ENCODE data around the gene CHAC2.
A peak's percentile ranks its signal among the peaks of the same experiment; 100 is the strongest.
"Not testable (repeated sequence)": the region's sequence is repeated elsewhere in the genome, so short reads cannot be mapped to it uniquely, and the experiment has no call there.

CHAC2 gene

GRCh38 chr2:53786705-53787613 is 19.4 kb downstream of the CHAC2 start, which contains the start of the genes ASB3 and ERLEC1:
Gene ASB3, minus strand, starts transcription at chr2:53786953. Its CDS starts 21,381 bp downstream, at chr2:53765572.
Gene ERLEC1, plus strand, starts transcription at chr2:53787044. Its CDS starts 167 bp downstream, at chr2:53787211.
- H3K4me1 Mint-ChIP-seq: peaks cover 22 to 37% of the 10 kb centered on the region in 2 donors

GRCh38 chr2:53787614-53788289 is 20.1 kb downstream of the CHAC2 start:
- DNase-seq: no peak
- Mint-ChIP-seq H3K4me3 (peak overlapping the region; percentile 92 to 93), H3K9me3 (no peaks in the 10 kb centered on the region), H3K36me3 (peaks cover 1 to 7% of the 10 kb centered on the region in 2 donors), H3K27ac (peak overlapping the region; percentile 99), H3K4me1 (peaks cover 19 to 37% of the 10 kb centered on the region in 2 donors), H3K27me3 (no peaks in the 10 kb centered on the region)
- no peak for ATAC-seq (replicated peaks)

More at GRCh38 chr2:53786705-53787613, 19.4 kb downstream of the CHAC2 start, which contains the start of the genes ASB3 and ERLEC1:
- Mint-ChIP-seq H3K27me3 (no peaks in the 10 kb centered on the region), H3K4me3 (peak within 1 kb of the TSS; percentile 92 to 93), H3K36me3 (peaks cover 6 to 10% of the 10 kb centered on the region in 2 donors), H3K27ac (peak within 1 kb of the TSS; percentile 99), H3K9me3 (no peaks in the 10 kb centered on the region)
- peak; percentile 93 to 97 for ATAC-seq (replicated peaks)
- peak; percentile 89 for DNase-seq

GRCh38 chr2:53793261-53793660 is 25.7 kb downstream of the CHAC2 start:
- Mint-ChIP-seq H3K36me3 (peaks cover 5 to 7% of the 10 kb centered on the region in 2 donors), H3K4me3 (no peak overlapping the region), H3K27me3 (no peaks in the 10 kb centered on the region), H3K4me1 (peaks cover 3 to 12% of the 10 kb centered on the region in 2 donors), H3K27ac (no peak overlapping the region), H3K9me3 (no peaks in the 10 kb centered on the region)
- DNase-seq (no peak), ATAC-seq (replicated peaks) (no peak)

GRCh38 chr2:53793821-53794220 is 26.2 kb downstream of the CHAC2 start:
- Mint-ChIP-seq H3K36me3 (peaks cover 5 to 7% of the 10 kb centered on the region in 2 donors), H3K27me3 (no peaks in the 10 kb centered on the region), H3K4me3 (no peak overlapping the region), H3K9me3 (no peaks in the 10 kb centered on the region), H3K4me1 (peaks cover 2 to 6% of the 10 kb centered on the region in 2 donors), H3K27ac (no peak overlapping the region)
- no peak for ATAC-seq (replicated peaks)
- no peak for DNase-seq

- no peak overlapping the region for H3K27ac Mint-ChIP-seq
- no peaks in the 10 kb centered on the region for H3K4me1 Mint-ChIP-seq
- peaks cover 19 to 27% of the 10 kb centered on the region in 2 donors for H3K36me3 Mint-ChIP-seq
- H3K27me3 Mint-ChIP-seq: no peaks in the 10 kb centered on the region
- H3K9me3 Mint-ChIP-seq: no peaks in the 10 kb centered on the region
- DNase-seq: no peak
- H3K4me3 Mint-ChIP-seq: no peak overlapping the region
- no peak for ATAC-seq (replicated peaks)
Observed at GRCh38 chr2:53801547-53801946, 33.9 kb downstream of the CHAC2 start.

- no peaks in the 10 kb centered on the region for H3K27me3 Mint-ChIP-seq
- DNase-seq (no peak), ATAC-seq (replicated peaks) (no peak)
- no peaks in the 10 kb centered on the region for H3K4me1 Mint-ChIP-seq
- no peaks in the 10 kb centered on the region for H3K9me3 Mint-ChIP-seq
- H3K36me3 Mint-ChIP-seq: peaks cover 19 to 30% of the 10 kb centered on the region in 2 donors
- H3K4me3 Mint-ChIP-seq: no peak overlapping the region
- H3K27ac Mint-ChIP-seq: no peak overlapping the region
Observed at GRCh38 chr2:53802617-53803151, 35.1 kb downstream of the CHAC2 start.

GRCh38 chr2:53811601-53812000 is 44.0 kb downstream of the CHAC2 start:
- ATAC-seq (replicated peaks): no peak

GRCh38 chr2:53813151-53813550 is 45.5 kb downstream of the CHAC2 start:
- H3K27ac Mint-ChIP-seq: no peak overlapping the region
- H3K4me1 Mint-ChIP-seq: no peaks in the 10 kb centered on the region
- H3K27me3 Mint-ChIP-seq: no peaks in the 10 kb centered on the region
- no peak overlapping the region for H3K4me3 Mint-ChIP-seq
- no peak for ATAC-seq (replicated peaks)
- H3K36me3 Mint-ChIP-seq: peaks cover 18 to 42% of the 10 kb centered on the region in 2 donors
- no peaks in the 10 kb centered on the region for H3K9me3 Mint-ChIP-seq
- no peak for DNase-seq

More at GRCh38 chr2:53811601-53812000, 44.0 kb downstream of the CHAC2 start:
- no peaks in the 10 kb centered on the region for H3K27me3 Mint-ChIP-seq
- no peak overlapping the region for H3K27ac Mint-ChIP-seq
- peaks cover 13 to 38% of the 10 kb centered on the region in 2 donors for H3K36me3 Mint-ChIP-seq
- no peaks in the 10 kb centered on the region for H3K9me3 Mint-ChIP-seq
- DNase-seq: no peak
- no peak overlapping the region for H3K4me3 Mint-ChIP-seq
- no peaks in the 10 kb centered on the region for H3K4me1 Mint-ChIP-seq

- no peaks in the 10 kb centered on the region for H3K27me3 Mint-ChIP-seq
- H3K9me3 Mint-ChIP-seq: no peaks in the 10 kb centered on the region
- ATAC-seq (replicated peaks): no peak
- no peak overlapping the region for H3K4me3 Mint-ChIP-seq
- DNase-seq: no peak
- H3K36me3 Mint-ChIP-seq: peaks cover 10 to 33% of the 10 kb centered on the region in 2 donors
- H3K4me1 Mint-ChIP-seq: no peaks in the 10 kb centered on the region
- H3K27ac Mint-ChIP-seq: peak overlapping the region; percentile 20
Observed at GRCh38 chr2:53818854-53819435, 51.3 kb downstream of the CHAC2 start.

- ATAC-seq (replicated peaks) (no peak), DNase-seq (no peak)
- no peaks in the 10 kb centered on the region for H3K27me3 Mint-ChIP-seq
- no peaks in the 10 kb centered on the region for H3K4me1 Mint-ChIP-seq
- no peak overlapping the region for H3K4me3 Mint-ChIP-seq
- H3K27ac Mint-ChIP-seq: no peak overlapping the region
- H3K36me3 Mint-ChIP-seq: peaks cover 9 to 31% of the 10 kb centered on the region in 2 donors
- no peaks in the 10 kb centered on the region for H3K9me3 Mint-ChIP-seq
Observed at GRCh38 chr2:53819634-53820033, 52.0 kb downstream of the CHAC2 start.

- DNase-seq: no peak
- H3K4me3 Mint-ChIP-seq: no peak overlapping the region
- no peak overlapping the region for H3K27ac Mint-ChIP-seq
- H3K9me3 Mint-ChIP-seq: no peaks in the 10 kb centered on the region
- no peak for ATAC-seq (replicated peaks)
- H3K36me3 Mint-ChIP-seq: peaks cover 8 to 29% of the 10 kb centered on the region in 2 donors
- no peaks in the 10 kb centered on the region for H3K27me3 Mint-ChIP-seq
- no peaks in the 10 kb centered on the region for H3K4me1 Mint-ChIP-seq
Observed at GRCh38 chr2:53820048-53820447, 52.4 kb downstream of the CHAC2 start.

- Mint-ChIP-seq H3K27ac (no peak overlapping the region), H3K4me1 (no peaks in the 10 kb centered on the region), H3K27me3 (no peaks in the 10 kb centered on the region), H3K4me3 (no peak overlapping the region), H3K36me3 (peaks cover 8 to 23% of the 10 kb centered on the region in 2 donors), H3K9me3 (no peaks in the 10 kb centered on the region)
- no peak for DNase-seq
- no peak for ATAC-seq (replicated peaks)
Observed at GRCh38 chr2:53820711-53821110, 53.1 kb downstream of the CHAC2 start.

GRCh38 chr2:53821810-53822209 is 54.2 kb downstream of the CHAC2 start:
- no peak for DNase-seq
- Mint-ChIP-seq H3K27me3 (no peaks in the 10 kb centered on the region), H3K36me3 (peaks cover 6 to 18% of the 10 kb centered on the region in 2 donors), H3K4me3 (no peak overlapping the region), H3K9me3 (no peaks in the 10 kb centered on the region), H3K4me1 (no peaks in the 10 kb centered on the region), H3K27ac (no peak overlapping the region)
- ATAC-seq (replicated peaks): no peak

GRCh38 chr2:53823639-53824038 is 56.0 kb downstream of the CHAC2 start:
- peaks cover 12 to 26% of the 10 kb centered on the region in 2 donors for H3K36me3 Mint-ChIP-seq
- DNase-seq; H3K27me3 Mint-ChIP-seq; H3K27ac Mint-ChIP-seq; H3K9me3 Mint-ChIP-seq; H3K4me1 Mint-ChIP-seq; H3K4me3 Mint-ChIP-seq; ATAC-seq (replicated peaks): not testable (repeated sequence)
